Fibroblast of lung (primary cell): ENCODE results near the gene TM9SF2.

Experiments used
- EZH2 ChIP-seq: IDR thresholded peaks from 2 replicates; pipeline ENCODE4 v1.5.1; 2012; ENCODE audit warnings: low read length, control low read depth, mild to moderate bottlenecking; ENCODE audit errors: missing control alignments
- TF ChIP-seq, protein P1 (sequence below), 2 donors: IDR thresholded peaks in 1 of 2; conservative IDR thresholded peaks in 1 of 2; 1 replicate in 1 of 2; 2 replicates in 1 of 2; pipeline ENCODE4 v1.5.1; 2011 to 2012; ENCODE audit warnings: low read length in 2 of 2, control low read depth in 1 of 2, inconsistent platforms in 1 of 2, low read depth in 1 of 2, mild to moderate bottlenecking in 1 of 2

DNA sequence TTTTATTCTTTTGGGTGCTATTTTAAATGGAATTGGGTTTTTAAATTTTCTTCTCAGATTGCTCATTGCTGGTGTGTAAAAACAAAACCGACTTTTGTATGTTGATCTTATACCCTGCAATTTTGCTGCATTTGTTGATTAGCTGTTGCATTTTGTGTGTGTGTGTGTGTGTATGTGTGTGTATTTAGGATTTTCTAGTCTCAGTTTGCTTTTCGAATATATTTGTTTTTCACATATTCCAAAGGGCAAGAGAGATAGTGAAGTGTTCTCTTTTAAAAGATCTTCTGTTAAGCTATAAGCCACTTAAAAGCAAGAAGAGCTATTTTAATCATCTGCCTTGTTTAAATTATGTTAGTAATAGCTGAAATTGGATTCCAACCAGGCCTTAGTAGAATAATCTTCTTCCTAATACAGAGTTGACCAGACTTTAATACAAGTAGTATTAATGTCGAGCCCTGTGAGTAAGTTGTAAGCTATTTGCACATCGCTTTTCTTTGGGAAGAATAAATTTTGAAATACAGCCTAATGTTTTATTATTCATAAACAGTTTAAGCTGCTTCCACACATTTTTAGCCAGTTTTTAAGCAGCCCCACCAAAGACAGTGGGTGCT lies 57.4 kb downstream of the TM9SF2 start:
- TF ChIP-seq, protein P1, sequence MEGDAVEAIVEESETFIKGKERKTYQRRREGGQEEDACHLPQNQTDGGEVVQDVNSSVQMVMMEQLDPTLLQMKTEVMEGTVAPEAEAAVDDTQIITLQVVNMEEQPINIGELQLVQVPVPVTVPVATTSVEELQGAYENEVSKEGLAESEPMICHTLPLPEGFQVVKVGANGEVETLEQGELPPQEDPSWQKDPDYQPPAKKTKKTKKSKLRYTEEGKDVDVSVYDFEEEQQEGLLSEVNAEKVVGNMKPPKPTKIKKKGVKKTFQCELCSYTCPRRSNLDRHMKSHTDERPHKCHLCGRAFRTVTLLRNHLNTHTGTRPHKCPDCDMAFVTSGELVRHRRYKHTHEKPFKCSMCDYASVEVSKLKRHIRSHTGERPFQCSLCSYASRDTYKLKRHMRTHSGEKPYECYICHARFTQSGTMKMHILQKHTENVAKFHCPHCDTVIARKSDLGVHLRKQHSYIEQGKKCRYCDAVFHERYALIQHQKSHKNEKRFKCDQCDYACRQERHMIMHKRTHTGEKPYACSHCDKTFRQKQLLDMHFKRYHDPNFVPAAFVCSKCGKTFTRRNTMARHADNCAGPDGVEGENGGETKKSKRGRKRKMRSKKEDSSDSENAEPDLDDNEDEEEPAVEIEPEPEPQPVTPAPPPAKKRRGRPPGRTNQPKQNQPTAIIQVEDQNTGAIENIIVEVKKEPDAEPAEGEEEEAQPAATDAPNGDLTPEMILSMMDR (conservative IDR thresholded peaks at IDR 0.05 in 1 of 2, IDR thresholded peaks at IDR 0.05 in 1 of 2; ENCODE audit: low read depth in 1 of 2, low read length in 2 of 2), result no peak
- TF ChIP-seq EZH2, result no peak
